ENCODE measurements around the gene CBLB.

Gene CBLB

GRCh38 chr3:105678017-105678416, 190.8 kb downstream of the CBLB start:
- no peak for DNase-seq

GRCh38 chr3:105676621-105677300, 192.1 kb downstream of the CBLB start:
- no peak for DNase-seq

GRCh38 chr3:105674437-105675065, 194.3 kb downstream of the CBLB start:
- no peak for DNase-seq

- no peak for DNase-seq
Measured at GRCh38 chr3:105672996-105673395, 195.8 kb downstream of the CBLB start.

- no peak for DNase-seq
Measured at GRCh38 chr3:105662306-105662705, 206.5 kb downstream of the CBLB start.

- no peak for DNase-seq
Measured at GRCh38 chr3:105661461-105661860, 207.4 kb downstream of the CBLB start.

- DNase-seq = no peak
Measured at GRCh38 chr3:105656651-105657504, 211.9 kb downstream of the CBLB start.

GRCh38 chr3:105653868-105654267, 214.9 kb downstream of the CBLB start:
- DNase-seq = no peak

GRCh38 chr3:105653166-105653565, 215.6 kb downstream of the CBLB start:
- no peak for DNase-seq

GRCh38 chr3:105649480-105649879, 219.3 kb downstream of the CBLB start:
- no peak for DNase-seq

GRCh38 chr3:105647047-105647446, 221.8 kb downstream of the CBLB start:
- DNase-seq = no peak

GRCh38 chr3:105639131-105639530, 229.7 kb downstream of the CBLB start:
- DNase-seq = no peak

- no peak for DNase-seq
Measured at GRCh38 chr3:105634708-105635107, 234.1 kb downstream of the CBLB start.

- no peak for DNase-seq
Measured at GRCh38 chr3:105629718-105630117, 239.1 kb downstream of the CBLB start.

GRCh38 chr3:105626739-105627138, 242.1 kb downstream of the CBLB start:
- no peak for DNase-seq

- DNase-seq = no peak
Measured at GRCh38 chr3:105622169-105622568, 246.6 kb downstream of the CBLB start.

GRCh38 chr3:105620236-105620635, 248.6 kb downstream of the CBLB start:
- no peak for DNase-seq

GRCh38 chr3:105619651-105620050, 249.2 kb downstream of the CBLB start:
- no peak for DNase-seq

GRCh38 chr3:105618556-105618955, 250.3 kb downstream of the CBLB start:
- DNase-seq = no peak

GRCh38 chr3:105616374-105617121, 252.3 kb downstream of the CBLB start:
- no peak for DNase-seq

GRCh38 chr3:105615814-105616213, 253.0 kb downstream of the CBLB start:
- DNase-seq = no peak

- no peak for DNase-seq
Measured at GRCh38 chr3:105614288-105615030, 254.4 kb downstream of the CBLB start.
